ENCODE results near the gene PLGRKT.
"Not testable (repeated sequence)": the region's sequence is repeated elsewhere in the genome, so short reads cannot be mapped to it uniquely, and the experiment has no call there.

The PLGRKT gene

GRCh38 chr9:5437254-5438216 is at the start of gene PLGRKT:
PLGRKT (minus strand) TSS chr9:5437925; CDS start chr9:5431977, 5,948 bp downstream.
- peak; percentile 98 for DNase-seq

- DNase-seq = no peak
These were observed 49.3 kb upstream of the PLGRKT start for GRCh38 chr9:5486988-5487387.

- peak; percentile 56 for DNase-seq
These were observed 47.8 kb upstream of the PLGRKT start for GRCh38 chr9:5485378-5486085.

GRCh38 chr9:5483306-5483705 is 45.6 kb upstream of the PLGRKT start:
- DNase-seq = peak; percentile 88

- no peak for DNase-seq
These were observed 44.5 kb upstream of the PLGRKT start for GRCh38 chr9:5482194-5482593.

GRCh38 chr9:5481322-5482040 is 43.8 kb upstream of the PLGRKT start:
- no peak for DNase-seq

- DNase-seq = no peak
These were observed 43.2 kb upstream of the PLGRKT start for GRCh38 chr9:5480919-5481318.

GRCh38 chr9:5479994-5480694 is 42.4 kb upstream of the PLGRKT start:
- DNase-seq = no peak

- no peak for DNase-seq
These were observed 40.5 kb upstream of the PLGRKT start for GRCh38 chr9:5478206-5478605.

- DNase-seq = not testable (repeated sequence)
These were observed 37.9 kb upstream of the PLGRKT start for GRCh38 chr9:5475611-5476010.

GRCh38 chr9:5470816-5471215 is 33.1 kb upstream of the PLGRKT start:
- no peak for DNase-seq

GRCh38 chr9:5470122-5470521 is 32.4 kb upstream of the PLGRKT start:
- peak; percentile 7 for DNase-seq

- DNase-seq = no peak
These were observed 31.1 kb upstream of the PLGRKT start for GRCh38 chr9:5468850-5469249.

- no peak for DNase-seq
These were observed 29.0 kb upstream of the PLGRKT start for GRCh38 chr9:5466766-5467165.

- DNase-seq = no peak
These were observed 28.3 kb upstream of the PLGRKT start for GRCh38 chr9:5466005-5466404.

GRCh38 chr9:5464831-5465330 is 27.2 kb upstream of the PLGRKT start:
- not testable (repeated sequence) for DNase-seq

- no peak for DNase-seq
These were observed 22.4 kb upstream of the PLGRKT start for GRCh38 chr9:5460157-5460556.

- DNase-seq = no peak
These were observed 21.6 kb upstream of the PLGRKT start for GRCh38 chr9:5459289-5459829.

- DNase-seq = no peak
These were observed 17.5 kb upstream of the PLGRKT start for GRCh38 chr9:5455181-5455580.

GRCh38 chr9:5453673-5454072 is 15.9 kb upstream of the PLGRKT start:
- DNase-seq = peak; percentile 62

GRCh38 chr9:5453004-5453403 is 15.3 kb upstream of the PLGRKT start:
- DNase-seq = peak; percentile 49

GRCh38 chr9:5452286-5452609 is 14.5 kb upstream of the PLGRKT start:
- DNase-seq = no peak

All from hematopoietic multipotent progenitor cell treated with erythropoietin and hydrocortisone succinate and interleukin-3 and kit ligand, for 6 days (in vitro differentiated cells).